ENCODE measurements around the gene EPO.
A peak's percentile ranks its signal among the peaks of the same experiment; 100 is the strongest.
"Not testable (repeated sequence)": the region's sequence is repeated elsewhere in the genome, so short reads cannot be mapped to it uniquely, and the experiment has no call there.

EPO gene

GRCh38 chr7:100708395-100708794 is 11.9 kb upstream of the EPO start:
- no peak overlapping the region for H3K4me3 ChIP-seq (ENCODE audit: low read depth, low read length)
- no peak for DNase-seq (ENCODE audit: low read depth, low spot score)
- POLR2A ChIA-PET: no interaction called here
- TF ChIP-seq, protein P1, sequence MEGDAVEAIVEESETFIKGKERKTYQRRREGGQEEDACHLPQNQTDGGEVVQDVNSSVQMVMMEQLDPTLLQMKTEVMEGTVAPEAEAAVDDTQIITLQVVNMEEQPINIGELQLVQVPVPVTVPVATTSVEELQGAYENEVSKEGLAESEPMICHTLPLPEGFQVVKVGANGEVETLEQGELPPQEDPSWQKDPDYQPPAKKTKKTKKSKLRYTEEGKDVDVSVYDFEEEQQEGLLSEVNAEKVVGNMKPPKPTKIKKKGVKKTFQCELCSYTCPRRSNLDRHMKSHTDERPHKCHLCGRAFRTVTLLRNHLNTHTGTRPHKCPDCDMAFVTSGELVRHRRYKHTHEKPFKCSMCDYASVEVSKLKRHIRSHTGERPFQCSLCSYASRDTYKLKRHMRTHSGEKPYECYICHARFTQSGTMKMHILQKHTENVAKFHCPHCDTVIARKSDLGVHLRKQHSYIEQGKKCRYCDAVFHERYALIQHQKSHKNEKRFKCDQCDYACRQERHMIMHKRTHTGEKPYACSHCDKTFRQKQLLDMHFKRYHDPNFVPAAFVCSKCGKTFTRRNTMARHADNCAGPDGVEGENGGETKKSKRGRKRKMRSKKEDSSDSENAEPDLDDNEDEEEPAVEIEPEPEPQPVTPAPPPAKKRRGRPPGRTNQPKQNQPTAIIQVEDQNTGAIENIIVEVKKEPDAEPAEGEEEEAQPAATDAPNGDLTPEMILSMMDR (IDR thresholded peaks at IDR 0.05; ENCODE audit: insufficient read depth, low read length, missing control alignments): no peak
- CTCF ChIA-PET: interaction anchor here (1.0 to 14.6 kb wide), 3 partner anchors 12 to 142 kb away, joined by 3 to 330 read pairs (median 4); partner anchors contain the start of genes EPHB4, EPO and SLC12A9

DNA sequence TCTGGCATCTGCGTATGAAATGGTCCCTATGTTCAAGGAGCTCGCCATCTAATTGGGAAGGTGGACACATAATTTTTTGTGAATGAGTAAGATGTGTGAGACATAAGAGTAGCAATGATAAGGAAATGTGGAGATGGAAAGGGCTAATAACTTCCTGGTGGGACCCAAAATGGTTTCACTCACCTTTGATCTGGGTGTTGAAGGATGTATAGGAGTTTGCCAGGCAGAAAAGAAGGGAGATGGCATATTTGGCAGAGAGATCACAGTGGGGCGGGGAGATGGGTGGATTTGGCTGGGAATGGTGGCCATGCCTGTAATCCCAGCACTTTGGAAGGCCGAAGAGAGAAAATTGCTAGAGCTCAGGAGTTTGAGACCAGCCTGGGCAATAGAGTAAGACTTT is 9.8 kb upstream of the EPO start:
- POLR2A ChIA-PET: no interaction called here
- CTCF ChIA-PET: interaction anchor here (1.7 to 14.6 kb wide), 3 partner anchors 10 to 140 kb away, joined by 3 to 330 read pairs (median 9); partner anchors contain the start of genes EPO and SLC12A9
- DNase-seq (ENCODE audit: low read depth, low spot score): no peak
- TF ChIP-seq, protein P1 (IDR thresholded peaks at IDR 0.05; ENCODE audit: insufficient read depth, low read length, missing control alignments): no peak
- H3K4me3 ChIP-seq (ENCODE audit: low read depth, low read length): no peak overlapping the region

- ChIA-PET CTCF (interaction anchor here (1.7 to 14.6 kb wide), 3 partner anchors 9 to 139 kb away, joined by 3 to 330 read pairs (median 9); partner anchors contain the start of genes EPO and SLC12A9), POLR2A (interaction anchor here (0.6 kb wide), 1 partner anchor 9 kb away, joined by 3 read pairs; the partner anchor contains the start of gene EPO)
- DNase-seq (ENCODE audit: low read depth, low spot score): no peak
- TF ChIP-seq, protein P1 (IDR thresholded peaks at IDR 0.05; ENCODE audit: insufficient read depth, low read length, missing control alignments): no peak
- no peak overlapping the region for H3K4me3 ChIP-seq (ENCODE audit: low read depth, low read length)
Measured at GRCh38 chr7:100711369-100711768, 8.9 kb upstream of the EPO start.

DNA sequence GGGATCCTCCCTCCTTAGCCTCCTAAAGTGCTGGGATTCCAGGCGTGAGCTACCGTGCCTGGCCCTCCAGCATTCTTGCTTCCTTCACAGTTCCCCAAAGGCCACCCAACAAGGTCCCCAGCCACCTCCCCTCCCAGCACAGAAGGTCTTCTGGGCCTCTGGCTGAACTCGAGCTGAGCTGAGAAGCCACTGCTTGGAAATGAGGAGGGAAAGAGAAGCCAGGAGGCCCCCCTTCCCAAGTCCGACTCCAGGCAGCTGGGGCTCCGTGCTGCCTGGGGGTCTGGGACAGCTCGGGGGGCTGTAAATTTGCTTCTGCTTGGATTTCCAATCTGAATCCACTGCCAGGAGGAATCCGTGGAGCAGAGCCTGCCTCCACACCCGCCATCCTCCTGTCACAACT is 5.5 kb upstream of the EPO start:
- no peak overlapping the region for H3K4me3 ChIP-seq (ENCODE audit: low read depth, low read length)
- ChIA-PET POLR2A (no interaction called here), CTCF (interaction anchor here (3.0 to 4.8 kb wide), 3 partner anchors 9 to 137 kb away, joined by 12 to 35 read pairs (median 15); partner anchors contain the start of genes POP7 and SLC12A9)
- TF ChIP-seq, protein P1 (IDR thresholded peaks at IDR 0.05; ENCODE audit: insufficient read depth, low read length, missing control alignments): no peak
- DNase-seq (ENCODE audit: low read depth, low spot score): no peak

DNA sequence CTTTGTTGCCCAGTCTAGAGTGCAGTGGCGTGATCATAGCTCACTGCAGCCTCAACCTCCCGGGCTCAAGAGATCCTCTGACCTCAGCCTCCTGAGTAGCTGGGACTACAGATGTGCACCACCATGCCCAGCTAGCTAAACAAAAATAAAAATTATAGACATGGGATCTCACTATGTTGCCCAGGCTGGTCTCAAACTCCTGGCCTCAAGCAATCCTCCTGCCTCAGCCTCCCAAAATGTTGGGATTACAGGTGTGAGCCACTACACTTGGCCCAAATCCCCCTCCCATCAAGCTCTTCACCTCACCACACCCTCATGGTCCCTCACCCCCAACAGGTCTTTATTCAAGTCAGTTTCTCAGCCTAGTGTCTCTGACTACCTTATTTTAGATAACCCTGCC is 3.2 kb upstream of the EPO start:
- POLR2A ChIA-PET; H3K4me3 ChIP-seq (ENCODE audit: low read depth, low read length); DNase-seq (ENCODE audit: low read depth, low spot score): not testable (repeated sequence)
- CTCF ChIA-PET: interaction anchor here (1.0 to 4.8 kb wide), 3 partner anchors 8 to 134 kb away, joined by 5 to 35 read pairs (median 15); partner anchors contain the start of genes POP7 and SLC12A9

DNA sequence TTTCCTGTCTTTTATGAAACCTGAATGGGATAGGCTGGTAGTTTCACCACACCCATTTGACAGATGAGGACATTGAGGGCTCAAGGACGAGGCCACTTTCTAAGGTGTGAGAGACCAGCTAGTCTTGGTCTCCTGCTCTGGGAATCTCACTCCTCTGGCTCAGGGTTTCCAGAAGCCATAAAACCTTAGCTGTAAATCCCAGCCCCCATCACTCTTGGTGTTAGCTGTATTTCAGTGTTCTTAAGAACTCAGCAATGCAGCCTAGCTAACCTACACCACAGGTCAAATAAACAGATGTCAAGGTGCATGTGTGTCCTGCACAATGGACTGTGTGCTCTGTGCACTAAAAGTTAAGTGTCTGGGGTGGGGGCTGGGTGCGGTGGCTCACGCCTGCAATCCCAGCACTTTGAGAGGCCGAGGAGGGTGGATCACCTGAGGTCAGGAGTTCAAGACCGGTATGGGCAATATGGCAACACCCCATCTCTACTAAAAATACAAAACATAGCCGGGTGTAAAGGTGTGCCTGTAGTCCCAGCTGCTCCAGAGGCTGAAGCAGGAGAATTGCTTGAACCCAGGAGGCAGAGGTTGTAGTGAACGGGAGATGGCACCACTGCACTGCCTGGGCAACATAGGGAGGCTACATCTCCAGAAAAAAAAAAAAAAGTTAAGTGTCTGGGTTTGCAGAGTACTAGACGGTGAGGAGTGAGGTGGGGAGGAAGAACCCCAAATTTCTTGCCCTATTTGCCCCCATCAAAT is 567 bp upstream of the EPO start:
- DNase-seq (ENCODE audit: low read depth, low spot score): no peak
- POLR2A ChIA-PET: interaction anchor here (0.7 kb wide), 1 partner anchor 8 kb away, joined by 3 read pairs; no protein-coding TSS in a partner anchor
- CTCF ChIA-PET: interaction anchor here (0.8 to 6.9 kb wide), 17 partner anchors 8 to 339 kb away, joined by 3 to 116 read pairs (median 4); partner anchors contain the start of genes POP7 and SLC12A9
- H3K4me3 ChIP-seq (ENCODE audit: low read depth, low read length): no peak overlapping the region
- TF ChIP-seq, protein P1 (IDR thresholded peaks at IDR 0.05; ENCODE audit: insufficient read depth, low read length, missing control alignments): peak; percentile 47
